B cell (primary cell): Measurements from ENCODE around the gene LRRK2. TPM values are rescaled to one million over a fixed set of nuclear protein-coding genes. Genes with fewer than 3 reads are reported as not detected.

Source experiments
- ATAC-seq: fragments of 200-7000 bp; cut with Tn5 transposase; one replicate; pipeline ENCODE4 v1.10.0; 2021; ENCODE audit warnings: low read depth, mild to moderate bottlenecking, moderate number of reproducible peaks, moderate library complexity
- CTCF ChIA-PET: fragments of 350-600 bp; sonication (Branson Sonifier 250); formaldehyde crosslinking; loops from one replicate; lab custom pipeline; 2021; ENCODE audit warnings: antibody characterized with exemption, inconsistent platforms; lab: Charles Lee
- POLR2A ChIA-PET: fragments of 350-600 bp; sonication (Branson Sonifier 250); formaldehyde crosslinking; loops from one replicate; lab custom pipeline; 2021; ENCODE audit warnings: antibody characterized with exemption; lab: Charles Lee
- DNase-seq: peaks from one replicate; pipeline ENCODE4 v3.0.0; 2013
- H2AFZ ChIP-seq: 2 replicates; pipeline ENCODE4 v1.6.1; 2012; ENCODE audit warnings: mild to moderate bottlenecking, low read depth, low read length; ENCODE audit not compliant: insufficient read depth, poor library complexity, severe bottlenecking
- H3K27ac ChIP-seq, 2 donors: 1 replicate in 1 of 2; 2 replicates in 1 of 2; pipeline ENCODE4 v1.5.1; 2012 to 2013; ENCODE audit warnings: low read length in 2 of 2, mild to moderate bottlenecking in 2 of 2, moderate library complexity in 1 of 2
- H3K27me3 ChIP-seq, 4 experiments: fragments of 200-600 bp in 1 of 4; sonication (generic) in 1 of 4; replicated peaks in 1 of 4; 1 replicate in 2 of 4; 2 replicates in 2 of 4; pipeline versions ENCODE4 v1.6.1 to v1.7.0; 2013 to 2016; ENCODE audit warnings: low read length in 3 of 4, mild to moderate bottlenecking in 2 of 4, mixed read lengths in 1 of 4, moderate library complexity in 1 of 4; ENCODE audit not compliant: insufficient read depth in 4 of 4, control insufficient read depth in 3 of 4; ENCODE audit errors: control extremely low read depth in 1 of 4
- H3K36me3 ChIP-seq, 2 experiments: replicated peaks in 1 of 2; 1 replicate in 1 of 2; 2 replicates in 1 of 2; pipeline versions ENCODE4 v1.6.1 to v1.7.1; 2013; ENCODE audit warnings: low read length in 1 of 2; ENCODE audit not compliant: insufficient read depth in 2 of 2, control insufficient read depth in 1 of 2; ENCODE audit errors: control extremely low read depth in 1 of 2, extremely low read depth in 1 of 2
- H3K4me1 ChIP-seq, 2 donors: fragments of 200-600 bp in 1 of 2; sonication (generic) in 1 of 2; 1 replicate in 1 of 2; 2 replicates in 1 of 2; pipeline versions ENCODE4 v1.5.1 to v1.6.1; 2013 to 2017; ENCODE audit warnings: low read length in 2 of 2; ENCODE audit not compliant: control insufficient read depth in 2 of 2, insufficient read depth in 2 of 2
- H3K4me2 ChIP-seq: replicated peaks from 2 replicates; pipeline ENCODE3; 2012; ENCODE audit warnings: mild to moderate bottlenecking, low read depth, low read length; ENCODE audit not compliant: poor library complexity, severe bottlenecking
- H3K4me3 ChIP-seq, 5 experiments: fragments of 200-600 bp in 1 of 5; sonication (generic) in 1 of 5; 1 replicate in 3 of 5; 2 replicates in 2 of 5; pipeline versions ENCODE4 v1.5.1 to v1.7.0; 2011 to 2016; ENCODE audit warnings: low read length in 4 of 5, mild to moderate bottlenecking in 4 of 5, low read depth in 2 of 5, control low read depth in 1 of 5, moderate library complexity in 1 of 5; ENCODE audit not compliant: insufficient read depth in 1 of 5; ENCODE audit errors: control extremely low read depth in 1 of 5, extremely low read depth in 1 of 5
- H3K79me2 ChIP-seq: fragments of 200-600 bp; sonication (generic); one replicate; pipeline ENCODE4 v1.6.0; 2016; ENCODE audit warnings: low read length; ENCODE audit not compliant: control insufficient read depth, insufficient read depth
- H3K9ac ChIP-seq: fragments of 200-600 bp; sonication (generic); 2 replicates; pipeline ENCODE4 v1.6.1; 2017; ENCODE audit warnings: mild to moderate bottlenecking, low read length, moderate library complexity
- H3K9me3 ChIP-seq, 3 donors: one replicate each; pipeline versions ENCODE4 v1.6.1 to v1.7.1; 2013; ENCODE audit warnings: low read length in 2 of 3; ENCODE audit not compliant: control insufficient read depth in 2 of 3, insufficient read depth in 1 of 3; ENCODE audit errors: control extremely low read depth in 1 of 3
- H4K20me1 ChIP-seq: 2 replicates; pipeline ENCODE4 v1.6.0; 2012; ENCODE audit warnings: mild to moderate bottlenecking, low read length; ENCODE audit not compliant: insufficient read depth, control insufficient read depth, poor library complexity, severe bottlenecking
- H3K27ac Mint-ChIP-seq: one replicate; pipeline ENCODE4 v1.8.0; 2021; ENCODE audit warnings: mixed read lengths
- H3K27me3 Mint-ChIP-seq: one replicate; pipeline ENCODE4 v1.8.0; 2021; ENCODE audit warnings: mixed read lengths
- H3K4me1 Mint-ChIP-seq: one replicate; pipeline ENCODE4 v1.8.0; 2021; ENCODE audit warnings: mixed read lengths
- H3K4me3 Mint-ChIP-seq: one replicate; pipeline ENCODE4 v1.8.0; 2021; ENCODE audit warnings: mixed read lengths
- H3K9me3 Mint-ChIP-seq: one replicate; pipeline ENCODE4 v1.8.0; 2022; ENCODE audit warnings: mixed read lengths; ENCODE audit not compliant: insufficient read depth
- CTCF ChIP-seq: fragments of 200-600 bp; IDR thresholded peaks from one replicate; pipeline ENCODE4 v1.8.0; 2022; ENCODE audit warnings: antibody characterized with exemption, mild to moderate bottlenecking
- EZH2 ChIP-seq: IDR thresholded peaks from 2 replicates; pipeline ENCODE4 v1.6.1; 2012; ENCODE audit warnings: borderline replicate concordance, low read depth, mild to moderate bottlenecking, moderate library complexity, low read length; ENCODE audit not compliant: insufficient read depth, poor library complexity, severe bottlenecking
- WGBS: methylation state at CpG from one replicate; pipeline ENCODE4 v1.1.5; 2013; ENCODE audit warnings: missing lambda C conversion rate; ENCODE audit not compliant: insufficient coverage; 5-methylcytosine and 5-hydroxymethylcytosine counted together
- intact Hi-C: fragments of 100-400 bp; cut with micrococcal nuclease; formaldehyde crosslinking; loops from one replicate; pipeline ENCODE4 v1.10.0; 2022
- polyA plus RNA-seq: library from polyadenylated mRNA; depleted of rRNA; stranded (reverse); fragments of >200 nt; gene quantifications from 2 replicates; pipeline ENCODE4 v1.2.3, GENCODE V29; 2012
- total RNA-seq, 2 donors: library from RNA; stranded (reverse); fragments of 120-200 nt in 1 of 2; gene quantifications; 1 replicate in 1 of 2; 2 replicates in 1 of 2; pipeline versions ENCODE4 v1.2.3 to v1.2.4, GENCODE V29; 2013 to 2022

The LRRK2 gene
- total and polyA plus RNA-seq, 2 donors (not counting 1 experiment from before 2014, with no cell fraction given) = 14.1 to 60.2 TPM

DNA sequence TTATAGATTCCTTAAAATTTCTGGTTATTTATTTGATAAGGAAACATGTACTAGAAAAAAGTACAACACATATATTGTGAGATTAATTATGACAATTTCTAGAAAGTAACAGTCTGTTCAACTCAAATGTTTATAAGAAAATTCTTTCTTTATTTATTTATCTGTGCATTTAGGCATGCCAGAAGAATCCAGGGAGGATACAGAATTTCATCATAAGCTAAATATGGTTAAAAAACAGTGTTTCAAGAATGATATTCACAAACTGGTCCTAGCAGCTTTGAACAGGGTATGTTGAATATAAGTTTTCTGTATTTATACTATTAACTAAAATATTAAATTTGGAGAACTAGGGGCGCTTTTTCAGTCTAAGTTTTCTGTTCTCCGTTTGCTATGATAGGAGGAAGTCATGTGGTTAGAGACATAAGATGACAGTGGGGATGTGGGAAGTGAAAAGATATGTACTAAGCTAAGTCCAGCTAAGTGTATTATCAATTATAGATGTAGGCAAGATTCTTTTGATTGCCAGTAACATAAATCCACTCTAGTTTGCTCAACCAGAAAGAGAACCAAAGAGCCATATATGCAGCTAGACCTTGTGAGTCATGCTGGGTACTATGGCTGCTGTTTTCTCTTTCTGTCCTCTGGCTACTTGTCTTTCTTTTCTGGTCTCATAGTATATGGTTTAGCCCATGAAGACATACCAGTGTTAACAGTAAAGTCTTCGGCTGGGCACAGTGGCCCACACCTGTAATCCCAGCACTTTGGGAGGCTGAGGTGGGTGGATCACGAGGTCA is 39.0 kb downstream of the LRRK2 start:
- CTCF ChIA-PET = interaction anchor here (1.0 to 2.7 kb wide), 5 partner anchors 35 to 110 kb away, joined by 4 to 8 read pairs (median 5); partner anchors contain the start of gene LRRK2
- H3K27ac Mint-ChIP-seq = peak overlapping the region; percentile 70

More for the DNA sequence above, 39.0 kb downstream of the LRRK2 start:
- WGBS = 92% methylated on average over 2 of the region's 4 CpGs
- peak overlapping the region; percentile 4 for H3K4me3 Mint-ChIP-seq
- Histone ChIP-seq H2AFZ (peak overlapping the region; percentile 23), H3K27me3 (no peaks in the 10 kb centered on the region), H3K27ac (peak overlapping the region in 1 of 2 donors; percentile 51), H3K9me3 (no peaks in the 10 kb centered on the region), H3K36me3 (peaks cover 5 to 14% of the 10 kb centered on the region in 2 experiments), H3K79me2 (peaks cover 8% of the 10 kb centered on the region), H3K4me3 (no peak overlapping the region), H3K4me1 (peaks cover 20 to 32% of the 10 kb centered on the region in 2 donors), H4K20me1 (no peaks in the 10 kb centered on the region), H3K9ac (no peak overlapping the region), H3K4me2 (peak overlapping the region; percentile 54)
- H3K4me1 Mint-ChIP-seq = peaks cover 30% of the 10 kb centered on the region
- DNase-seq (peak; percentile 51), ATAC-seq (peak; percentile 50)
- no peaks in the 10 kb centered on the region for H3K9me3 Mint-ChIP-seq
- no peaks in the 10 kb centered on the region for H3K27me3 Mint-ChIP-seq
- intact Hi-C loops = loop anchor here (2.0 to 5.0 kb wide), 2 partner anchors 48 to 71 kb away; no protein-coding TSS in a partner anchor
- POLR2A ChIA-PET = interaction anchor here (1.5 kb wide), 1 partner anchor 39 kb away, joined by 5 read pairs; the partner anchor contains the start of gene LRRK2
- TF ChIP-seq CTCF = no peak
- TF ChIP-seq EZH2 = no peak
